Daoy (cell line): ENCODE measurements around the gene LAMA4. TPM values are rescaled to one million over a fixed set of nuclear protein-coding genes. Genes with fewer than 3 reads are reported as not detected.
"Not testable (repeated sequence)": the region's sequence is repeated elsewhere in the genome, so short reads cannot be mapped to it uniquely, and the experiment has no call there.

ENCODE experiments used
- DNase-seq: peaks from one replicate; pipeline ENCODE4 v3.0.0-alpha.2; 2015; ENCODE audit warnings: low read depth
- total RNA-seq: library from RNA; depleted of rRNA; stranded (reverse); fragments of >200 nt; shearing (Covaris generic); gene quantifications from 2 replicates; pipeline ENCODE4 v1.2.3, GENCODE V29; 2014

Gene LAMA4
- total RNA-seq, 1 experiment from 2014 or later: 76.5 TPM

DNA sequence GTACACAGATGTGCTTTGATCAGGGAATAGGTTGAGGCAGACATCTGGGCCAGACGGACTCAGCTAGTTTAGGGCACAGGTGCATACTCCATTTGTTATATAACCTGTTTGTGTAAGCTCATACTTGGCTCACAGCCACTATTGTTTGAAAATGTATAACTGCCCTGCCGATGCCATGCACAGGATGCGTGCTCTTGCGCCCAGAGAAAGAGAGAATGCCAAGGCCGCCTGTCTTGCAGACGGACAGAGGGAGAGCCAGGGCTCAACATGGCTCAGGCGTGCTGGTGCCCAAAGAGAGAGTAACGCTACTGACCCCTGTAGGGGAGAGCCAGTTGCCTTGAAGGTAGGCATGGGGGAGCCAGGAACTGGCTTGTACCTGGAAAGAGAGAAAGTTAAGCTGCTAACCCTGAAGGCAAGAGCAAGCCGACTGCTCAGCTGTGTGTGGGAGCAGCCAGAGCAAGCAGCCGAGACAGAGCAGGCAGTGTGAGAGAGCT, 109.2 kb downstream of the LAMA4 start:
- no peak for DNase-seq

DNA sequence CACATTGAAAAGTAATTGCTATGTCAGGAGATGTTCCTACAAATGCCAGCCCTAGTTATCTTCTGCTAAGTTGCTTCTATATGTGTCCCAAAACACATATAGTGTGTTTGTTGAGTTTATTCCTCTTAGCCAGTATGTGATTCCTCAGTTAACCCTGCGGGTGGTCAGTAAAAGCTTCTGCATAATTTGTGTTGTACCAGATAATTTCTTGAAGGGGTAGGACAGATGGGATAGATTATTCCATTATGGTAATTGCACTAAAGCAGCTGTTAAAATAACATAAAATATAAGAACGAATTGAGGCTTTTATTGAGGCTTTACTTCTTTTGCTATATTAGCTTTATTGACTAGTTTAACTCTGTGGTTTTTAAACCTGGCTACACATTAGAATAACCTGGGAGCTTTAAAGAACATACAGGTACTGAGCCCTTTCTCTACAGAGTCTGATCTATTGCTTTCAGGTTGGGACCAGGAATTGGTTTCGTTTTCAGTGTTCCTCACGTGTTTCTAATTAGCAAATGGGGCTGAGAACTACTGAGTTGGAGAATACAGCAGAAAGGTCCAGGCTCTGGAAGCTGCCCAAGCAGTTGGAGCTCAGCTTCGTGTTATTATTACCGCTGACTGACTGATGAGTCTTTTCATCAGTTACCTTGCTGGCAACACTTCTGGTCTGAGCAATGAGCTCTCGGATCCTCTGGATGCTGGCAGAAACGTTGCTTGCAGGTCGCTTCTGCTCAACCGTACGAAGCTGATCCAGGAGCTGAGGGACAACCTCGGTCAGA, 110.0 kb downstream of the LAMA4 start:
- DNase-seq: no peak

DNA sequence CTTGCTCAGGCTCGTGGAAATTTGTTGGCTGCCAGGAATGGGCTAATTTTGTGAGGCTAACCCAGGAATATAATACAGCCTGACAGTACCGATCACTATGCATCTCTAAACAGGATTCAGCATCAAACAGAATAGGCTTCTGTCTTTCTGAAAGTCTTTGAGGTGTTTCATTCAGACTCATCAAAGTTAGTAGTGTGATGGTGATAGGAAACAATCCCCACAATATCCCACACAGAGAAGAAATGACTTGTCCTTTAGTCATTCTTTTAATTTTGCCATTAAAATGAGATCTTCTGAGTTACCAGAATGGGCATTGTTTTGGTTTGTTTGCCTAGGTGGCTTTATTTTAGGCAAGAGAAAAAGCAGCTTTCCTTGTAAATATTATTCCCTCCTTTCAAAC, 112.7 kb downstream of the LAMA4 start:
- DNase-seq: no peak

DNA sequence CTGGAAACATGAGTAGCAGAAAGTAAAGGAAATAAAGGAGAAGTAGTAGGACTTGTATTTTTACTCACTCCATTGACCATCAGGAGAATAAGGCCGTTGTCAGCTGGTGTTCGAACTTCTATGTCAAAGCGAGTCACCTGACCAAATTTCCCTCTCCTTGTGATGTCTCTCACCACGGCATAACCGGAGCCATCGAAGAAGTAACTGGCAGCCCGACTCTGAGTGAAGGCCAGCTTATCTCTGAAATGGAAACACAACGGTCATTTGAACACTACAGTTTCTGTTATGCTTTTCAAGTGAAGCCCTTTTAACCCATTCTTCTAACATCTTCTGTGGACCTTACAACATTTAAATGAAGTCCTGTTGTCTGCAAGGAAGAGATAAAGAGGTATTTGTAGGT, 115.3 kb downstream of the LAMA4 start:
- DNase-seq: no peak

DNA sequence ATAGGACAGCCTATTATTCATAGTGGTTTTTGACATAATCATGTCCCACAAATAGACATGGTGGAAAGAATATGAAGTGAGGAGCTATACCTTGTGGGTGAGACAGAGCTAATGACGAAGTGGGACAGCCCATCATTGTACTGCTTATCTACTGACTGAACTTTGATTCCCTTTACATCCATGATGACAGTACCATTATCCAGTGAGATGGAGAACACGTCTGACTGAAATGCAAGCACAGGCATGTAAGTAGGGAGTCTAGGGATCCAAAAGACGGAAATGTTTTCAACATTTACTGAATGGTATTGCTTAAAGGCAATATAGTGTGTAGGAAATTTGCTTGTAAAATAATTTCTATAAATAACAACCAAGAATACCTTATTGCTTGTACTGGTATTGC, 123.5 kb downstream of the LAMA4 start:
- DNase-seq: no peak

DNA sequence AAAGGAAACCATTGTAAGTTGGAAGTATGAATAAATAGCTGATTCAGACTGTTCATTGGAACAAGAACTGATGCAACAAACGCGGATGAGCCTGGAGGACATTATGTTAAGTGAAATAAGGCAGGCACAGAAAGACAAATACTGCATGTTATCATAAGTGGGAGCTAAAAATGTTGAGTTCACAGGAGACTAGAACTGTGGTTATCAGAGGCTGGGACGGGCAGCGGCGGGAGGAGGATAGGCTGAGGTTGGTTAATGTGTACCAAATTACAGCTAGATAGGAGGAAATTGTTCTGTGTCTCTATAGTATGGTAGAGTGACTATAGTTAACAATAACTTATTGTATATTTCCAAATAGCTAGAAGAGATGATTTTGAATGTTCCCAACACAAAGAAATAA, 126.2 kb downstream of the LAMA4 start:
- no peak for DNase-seq

- DNase-seq: no peak
Measured at GRCh38 chr6:112123982-112124381, 130.4 kb downstream of the LAMA4 start.

DNA sequence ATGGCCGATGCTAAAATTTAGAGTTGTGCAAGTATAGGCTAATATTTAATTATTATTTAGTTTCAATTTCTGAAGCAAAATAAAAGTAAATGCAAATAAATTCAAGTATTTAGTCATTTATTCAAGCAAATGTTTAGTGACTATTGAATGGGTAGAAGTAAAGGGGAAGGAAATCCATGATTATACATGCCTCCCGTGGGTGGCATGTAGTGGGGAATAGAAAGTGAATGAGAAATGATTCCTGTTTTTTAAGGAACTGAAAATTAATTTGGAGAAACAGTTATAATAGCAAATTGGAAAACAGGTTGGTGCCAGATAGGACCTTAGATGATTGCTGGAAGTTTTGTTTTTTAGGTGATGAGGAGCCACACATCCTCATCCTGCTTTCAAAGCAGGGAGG, 131.6 kb downstream of the LAMA4 start:
- DNase-seq: no peak

- no peak for DNase-seq
Measured at GRCh38 chr6:112118034-112118433, 136.3 kb downstream of the LAMA4 start.

- peak; percentile 21 for DNase-seq
Measured at GRCh38 chr6:112117554-112117953, 136.8 kb downstream of the LAMA4 start.

GRCh38 chr6:112116221-112116620, 138.1 kb downstream of the LAMA4 start:
- DNase-seq: no peak

DNA sequence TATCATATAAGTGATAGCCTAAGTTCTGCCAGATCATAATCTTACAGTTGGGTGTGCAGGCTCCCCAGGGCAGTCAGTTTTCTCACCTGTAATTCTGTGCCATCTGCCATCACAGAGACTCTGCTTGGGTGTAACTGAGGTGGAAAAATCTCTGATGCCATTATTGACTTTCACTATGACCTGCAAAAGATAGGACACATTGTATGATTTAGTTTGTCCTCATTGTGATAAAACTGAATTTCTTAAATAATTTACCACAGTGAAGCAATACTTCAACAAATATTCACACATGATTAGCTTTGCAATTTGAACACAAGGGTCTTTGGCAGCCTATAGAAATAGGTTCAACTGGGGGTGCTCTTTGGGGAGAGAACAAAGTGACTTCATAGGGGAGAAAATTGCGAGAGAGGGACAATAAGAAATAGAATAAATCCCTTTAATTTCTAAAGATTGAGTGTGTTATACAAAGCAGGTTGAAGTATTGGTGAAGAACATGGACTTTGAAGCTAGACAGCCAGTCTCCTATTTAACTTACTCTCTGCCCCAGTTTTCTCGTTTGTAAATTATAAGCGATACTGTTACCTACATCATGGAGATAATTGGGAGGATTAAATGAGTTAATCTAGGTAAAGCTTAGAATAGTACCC, 139.7 kb downstream of the LAMA4 start:
- DNase-seq: no peak

DNA sequence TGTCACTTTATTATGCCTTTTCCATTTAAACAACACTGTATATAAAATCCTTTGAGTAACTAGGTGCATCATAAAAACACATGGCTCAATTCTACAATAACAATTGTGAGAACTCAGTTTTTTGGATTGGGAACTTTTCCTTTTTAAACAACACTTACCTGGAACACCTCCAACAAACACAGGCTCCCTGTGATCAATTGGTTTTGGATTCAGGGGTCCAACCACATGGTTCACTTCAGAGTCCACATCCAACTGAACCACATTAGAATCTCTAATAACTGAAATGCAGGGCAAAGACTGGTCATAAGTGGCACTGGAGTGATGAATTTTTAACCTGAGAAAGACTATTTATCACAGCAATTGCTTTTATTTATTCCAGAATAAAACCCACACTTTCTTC, 140.4 kb downstream of the LAMA4 start:
- no peak for DNase-seq

GRCh38 chr6:112113431-112113830, 140.9 kb downstream of the LAMA4 start:
- no peak for DNase-seq

DNA sequence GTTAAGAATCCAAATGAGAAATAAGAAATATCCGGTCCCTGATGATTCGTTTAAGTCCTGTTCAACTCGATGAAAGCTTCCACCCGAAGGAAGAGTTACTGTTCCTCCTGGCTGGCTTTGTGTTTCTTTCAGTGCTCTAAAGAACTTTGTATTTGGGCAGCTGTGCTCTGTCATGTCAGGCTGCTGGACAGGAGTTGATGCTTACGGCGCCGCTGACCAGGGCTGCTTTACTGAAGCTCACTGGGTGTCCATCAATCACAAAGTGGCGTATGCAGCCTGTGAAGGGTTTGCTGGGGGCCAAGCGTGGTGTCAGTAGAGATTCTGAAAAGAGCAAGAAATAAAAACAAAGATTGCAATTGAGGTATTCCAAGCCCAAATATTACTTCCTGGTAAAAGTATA, 145.1 kb downstream of the LAMA4 start:
- no peak for DNase-seq

- DNase-seq: no peak
Measured at GRCh38 chr6:112106562-112106961, 147.8 kb downstream of the LAMA4 start.

DNA sequence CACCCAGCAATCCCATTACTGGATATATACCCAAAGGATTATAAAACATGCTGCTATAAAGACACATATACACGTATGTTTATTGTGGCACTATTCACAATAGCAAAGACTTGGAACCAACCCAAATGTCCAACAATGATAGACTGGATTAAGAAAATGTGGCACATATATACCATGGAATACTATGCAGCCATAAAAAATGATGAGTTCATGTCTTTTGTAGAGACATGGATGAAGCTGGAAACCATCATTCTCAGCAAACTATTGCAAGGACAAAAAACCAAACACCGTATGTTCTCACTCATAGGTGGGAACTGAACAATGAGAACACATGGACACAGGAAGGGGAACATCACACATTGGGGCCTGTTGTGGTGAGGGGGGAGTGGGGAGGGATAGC, 148.3 kb downstream of the LAMA4 start:
- DNase-seq: not testable (repeated sequence)

DNA sequence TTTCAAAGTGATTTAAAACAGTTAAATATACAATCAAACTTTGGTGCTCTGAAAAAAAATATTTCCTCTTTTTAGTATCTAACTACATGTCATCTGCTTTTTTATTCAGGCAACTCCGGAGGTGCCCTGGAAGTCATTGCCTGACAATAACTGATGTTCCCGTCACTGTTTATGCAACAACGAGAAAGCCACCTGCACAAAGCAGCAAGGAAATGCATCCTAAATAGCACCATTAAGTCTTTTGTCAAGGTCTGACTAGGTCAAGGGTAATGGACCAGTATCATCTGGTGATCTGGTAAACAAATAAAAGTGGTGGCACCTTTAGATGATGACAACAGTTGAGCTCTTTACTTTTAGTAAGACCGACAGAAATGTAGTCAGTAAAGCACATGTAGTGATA, 153.8 kb downstream of the LAMA4 start:
- no peak for DNase-seq

- DNase-seq: no peak
Measured at GRCh38 chr6:112096901-112097300, 157.5 kb downstream of the LAMA4 start.

- DNase-seq: no peak
Measured at GRCh38 chr6:112087916-112088315, 166.5 kb downstream of the LAMA4 start.

DNA sequence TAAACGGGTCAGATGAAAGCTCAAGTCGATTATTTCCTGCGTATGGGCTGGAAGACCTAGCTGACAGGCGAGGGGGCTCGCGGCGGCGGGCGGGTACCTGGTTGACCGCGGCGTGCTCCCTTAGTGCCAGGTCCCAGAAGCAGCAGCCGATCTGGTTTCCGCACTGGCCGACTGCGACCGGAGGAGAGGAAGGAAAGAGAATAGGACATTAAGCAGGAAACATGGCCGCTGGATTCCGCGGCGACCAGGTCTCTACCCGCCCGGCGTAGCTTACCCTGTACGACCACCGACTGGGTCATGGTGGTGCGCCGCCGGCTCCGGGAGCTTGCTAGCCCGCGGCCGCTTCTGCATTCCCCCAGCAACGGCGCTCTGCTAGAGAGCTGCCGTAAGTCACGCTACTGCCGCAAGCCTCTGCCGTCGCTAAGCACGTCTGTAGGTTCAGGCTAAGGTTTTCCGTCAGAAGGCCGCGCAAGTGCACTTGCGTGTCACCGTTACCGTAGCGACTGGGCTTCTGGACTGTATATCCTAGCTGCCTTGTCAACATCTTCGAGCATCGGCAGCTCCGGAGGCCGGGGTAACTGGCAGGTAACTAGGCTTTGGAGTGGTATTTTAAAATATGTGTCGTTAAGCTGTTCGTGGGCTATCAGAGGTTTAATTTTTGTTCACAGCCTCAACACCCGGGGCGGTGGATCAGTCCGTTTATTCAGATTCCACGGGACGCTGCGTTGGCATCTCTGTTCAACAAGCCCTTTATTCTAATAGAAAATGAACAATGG, 167.0 kb downstream of the LAMA4 start, which contains the start of the genes FAM229B and TUBE1:
Gene FAM229B, plus strand, starts transcription at position 456 of the 776 bp plus-strand sequence. CDS start 11,693 bp downstream, outside the sequence.
Gene TUBE1, minus strand, starts transcription at position 347 of the 776 bp plus-strand sequence. Its CDS starts 48 bp downstream, at position 299.
- DNase-seq: peak; percentile 97

- DNase-seq: peak; percentile 24
Measured at GRCh38 chr6:112086744-112087135, 167.6 kb downstream of the LAMA4 start.
